HG03159 (cell line): Measurements from ENCODE around the gene COL23A1.
"Not testable (repeated sequence)": the region's sequence is repeated elsewhere in the genome, so short reads cannot be mapped to it uniquely, and the experiment has no call there.

ENCODE experiments used
- ATAC-seq: cut with Tn5 transposase; IDR thresholded peaks from one replicate; pipeline ENCODE4 v1.9.1; 2021; ENCODE audit warnings: mild to moderate bottlenecking, moderate library complexity; ENCODE audit not compliant: unreplicated experiment

The COL23A1 gene

GRCh38 chr5:178328826-178329730 lies 261.1 kb downstream of the COL23A1 start:
- no peak for ATAC-seq

GRCh38 chr5:178327931-178328711 lies 262.1 kb downstream of the COL23A1 start:
- no peak for ATAC-seq

GRCh38 chr5:178327446-178327845 lies 262.7 kb downstream of the COL23A1 start:
- ATAC-seq, result no peak

- no peak for ATAC-seq
These were observed 263.8 kb downstream of the COL23A1 start for GRCh38 chr5:178326374-178326715.

DNA sequence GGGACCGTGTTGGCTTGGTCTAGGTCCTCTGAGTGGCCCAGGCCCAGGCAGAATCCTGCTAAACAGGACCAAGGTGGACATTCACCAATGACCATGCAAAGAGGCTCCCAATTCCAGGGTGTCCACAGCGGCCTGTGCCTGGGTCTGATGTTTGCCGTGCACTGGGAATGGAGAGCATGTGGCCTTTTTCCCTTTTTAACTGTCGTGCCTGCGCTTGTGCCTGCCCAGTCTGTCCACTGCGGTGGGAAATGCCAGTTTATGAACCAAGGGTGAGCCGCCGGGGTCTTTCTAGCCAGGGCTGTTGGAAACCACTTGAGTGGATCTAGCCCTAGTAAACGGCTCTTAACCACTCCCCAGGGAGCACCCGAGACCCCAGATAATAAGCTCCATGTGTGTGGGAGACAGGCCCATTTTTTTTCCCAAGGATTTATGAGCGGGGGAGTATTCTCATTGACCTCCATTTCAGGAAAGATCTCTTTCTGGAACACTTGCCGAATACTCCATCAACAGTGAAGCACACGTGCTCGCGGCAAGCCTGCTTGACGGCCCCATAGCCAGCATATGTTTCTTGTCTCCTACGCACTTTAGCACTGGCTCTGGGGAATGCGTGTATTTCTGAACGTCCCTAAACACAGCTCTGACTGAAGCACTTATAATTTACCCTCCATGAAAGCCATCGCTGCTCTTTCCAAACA lies 264.4 kb downstream of the COL23A1 start:
- no peak for ATAC-seq

DNA sequence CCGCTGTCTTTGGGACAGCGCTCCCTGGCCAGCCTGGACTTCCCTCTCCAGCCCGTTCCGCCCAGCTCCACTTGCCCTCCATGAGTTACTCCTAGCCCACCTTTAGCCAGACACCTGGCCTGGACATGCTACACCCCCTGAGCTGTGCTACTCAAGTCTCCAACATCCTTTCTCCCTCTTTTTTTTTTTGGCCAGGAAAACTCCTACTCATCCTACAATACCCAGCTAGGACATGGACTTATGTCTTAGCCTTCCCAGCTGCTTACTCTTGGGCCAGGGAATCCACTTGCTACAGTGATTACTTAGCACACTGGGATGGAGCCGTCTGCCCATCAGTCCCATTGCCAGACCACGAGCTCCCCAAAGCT lies 264.9 kb downstream of the COL23A1 start:
- no peak for ATAC-seq

DNA sequence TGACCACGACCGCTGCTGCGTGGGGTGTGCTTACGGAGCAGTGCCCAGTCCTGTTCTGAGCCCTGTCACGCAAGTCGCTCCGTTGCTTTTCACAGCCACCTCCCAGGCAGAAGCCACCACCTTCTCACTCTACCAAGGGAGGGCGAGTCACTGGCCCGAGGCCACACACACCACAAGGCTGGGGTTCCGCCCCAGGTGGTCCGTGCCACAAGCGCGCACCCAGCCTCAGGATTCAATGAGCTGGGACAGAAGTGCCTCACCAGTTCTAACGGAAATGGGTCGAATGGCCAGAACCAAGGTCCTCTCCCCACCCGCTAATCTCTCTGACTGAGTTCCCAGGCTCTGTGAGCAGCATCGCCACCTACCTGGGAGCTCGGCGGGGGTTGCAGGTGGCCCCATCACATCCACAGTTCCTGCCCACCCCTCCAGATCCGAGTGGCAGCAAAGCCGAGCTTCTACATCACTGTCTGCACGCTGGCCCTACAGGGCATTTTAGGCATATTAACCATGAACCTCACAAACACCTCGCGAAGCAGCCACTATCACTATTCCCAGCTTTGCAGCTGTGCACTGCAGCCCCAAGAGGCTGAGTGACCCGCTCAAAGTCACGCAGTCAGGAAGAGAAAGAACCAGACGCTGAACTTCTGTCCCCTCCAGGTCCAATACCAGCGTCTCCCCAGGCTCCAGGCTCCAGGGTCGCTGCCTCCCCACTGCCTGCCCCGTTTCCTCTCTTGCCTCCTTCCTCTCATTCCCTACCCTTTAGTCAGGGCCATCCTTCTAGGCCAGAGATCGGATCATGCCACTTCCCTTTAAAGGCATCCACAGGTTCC lies 265.5 kb downstream of the COL23A1 start:
- no peak for ATAC-seq

DNA sequence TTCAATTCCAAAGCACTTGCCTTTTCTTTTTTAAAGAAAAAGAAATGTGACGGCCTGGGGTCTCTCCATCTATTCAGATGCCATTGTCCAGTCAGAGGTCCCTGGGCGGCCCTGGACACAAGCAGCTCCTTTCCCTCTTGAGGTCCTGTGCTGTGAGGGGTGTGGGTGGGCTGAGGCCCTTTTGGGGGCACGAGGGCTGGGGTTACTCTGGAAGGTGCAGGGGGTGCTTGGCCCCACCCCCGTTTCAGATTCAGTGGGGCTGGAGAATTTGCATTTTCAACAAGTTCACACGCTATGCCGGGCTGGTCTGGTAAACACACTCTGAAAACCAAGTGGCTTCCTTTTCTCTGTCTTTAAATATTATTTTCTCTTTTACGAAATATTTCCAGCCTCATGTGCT lies 266.2 kb downstream of the COL23A1 start:
- no peak for ATAC-seq

DNA sequence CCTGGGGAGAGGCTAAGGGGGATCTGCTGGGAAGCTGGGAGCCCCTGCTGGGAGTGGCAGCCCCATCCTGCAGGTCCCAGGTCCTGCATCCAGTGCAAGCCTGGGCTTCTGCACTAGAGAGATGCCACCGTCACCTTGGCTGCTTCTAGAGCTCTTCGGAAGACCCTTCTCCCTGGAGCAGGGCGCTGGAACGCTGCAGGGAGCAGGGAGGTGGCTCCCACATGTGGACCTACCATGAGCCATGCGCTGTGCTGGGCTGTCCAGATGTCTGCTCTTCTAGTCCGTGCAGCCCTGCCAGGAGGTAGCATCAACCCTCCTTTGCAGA lies 266.7 kb downstream of the COL23A1 start:
- ATAC-seq, result no peak

GRCh38 chr5:178322736-178323540 lies 267.3 kb downstream of the COL23A1 start:
- ATAC-seq, result no peak

DNA sequence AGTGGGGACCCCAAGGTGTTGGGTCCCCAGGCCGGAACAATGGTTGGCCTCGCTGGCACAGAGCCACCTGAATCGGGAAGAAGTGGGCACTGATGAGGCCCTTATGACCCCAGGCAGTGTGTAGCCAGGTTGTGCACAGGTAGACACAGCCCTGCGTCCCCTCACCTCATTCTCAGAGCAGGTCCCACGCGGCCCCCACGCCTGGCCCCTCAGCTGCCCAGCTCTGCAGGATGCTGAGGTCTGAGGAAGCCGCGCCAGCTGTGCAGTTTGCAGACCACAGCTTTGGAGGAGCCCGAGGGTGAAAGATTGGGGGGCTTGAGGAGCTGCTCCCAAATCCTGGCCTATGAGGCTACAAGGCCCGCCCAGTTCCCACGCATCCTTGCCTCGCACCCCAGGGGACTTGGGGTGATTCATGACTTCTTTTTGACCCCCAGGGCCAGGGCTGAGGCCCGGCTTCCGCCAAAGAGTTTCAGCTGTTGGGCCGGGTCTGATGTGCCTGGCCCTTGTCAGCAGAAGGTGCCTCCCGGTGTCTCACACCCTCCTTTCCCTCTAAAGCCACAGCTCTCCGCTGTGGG lies 269.8 kb downstream of the COL23A1 start:
- ATAC-seq, result no peak

DNA sequence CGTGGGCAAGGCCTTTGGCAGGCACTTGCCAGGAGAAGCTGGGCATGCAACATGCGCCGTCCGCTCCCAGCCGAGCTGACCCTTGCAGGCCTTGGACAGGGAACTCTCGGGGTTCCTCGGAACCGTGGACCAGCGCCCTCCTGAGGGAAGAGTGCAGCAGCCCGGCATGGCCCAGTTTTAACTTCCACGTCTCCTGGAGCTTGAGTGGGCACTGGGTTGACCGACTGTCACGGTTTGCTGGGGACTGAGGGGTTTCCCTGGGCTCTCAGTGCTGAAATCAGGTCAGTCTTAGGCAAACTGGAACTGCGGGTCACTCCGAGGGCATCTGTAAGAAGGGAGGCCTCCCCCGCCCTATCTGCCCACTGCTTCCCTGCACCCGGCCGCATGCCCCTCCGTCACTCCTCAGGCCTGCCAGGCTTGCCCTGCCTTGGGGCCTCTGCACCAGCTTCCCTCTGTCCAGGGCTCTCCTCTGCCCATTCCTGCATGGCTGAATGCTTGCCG lies 270.6 kb downstream of the COL23A1 start:
- ATAC-seq, result no peak

GRCh38 chr5:178318893-178319292 lies 271.3 kb downstream of the COL23A1 start:
- no peak for ATAC-seq

DNA sequence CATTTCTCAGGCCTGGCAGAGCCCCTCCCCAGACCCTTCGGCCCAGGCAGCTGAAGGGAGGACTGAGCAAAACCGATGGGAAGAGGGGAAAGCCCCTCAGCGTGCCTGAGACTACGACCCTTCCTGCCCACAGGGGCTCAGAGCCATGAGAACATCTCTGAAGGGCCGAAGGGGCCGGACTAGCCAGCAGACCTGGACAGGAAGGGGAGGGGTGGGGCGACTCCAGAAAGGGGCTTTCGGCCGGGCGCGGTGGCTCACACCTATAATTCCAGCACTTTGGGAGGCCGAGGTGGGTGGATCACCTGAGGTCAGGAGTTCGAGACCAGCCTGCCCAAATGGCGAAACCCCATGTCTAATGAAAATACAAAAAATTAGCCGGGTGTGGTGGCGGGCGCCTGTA lies 271.8 kb downstream of the COL23A1 start:
- ATAC-seq, result no peak

GRCh38 chr5:178317727-178318126 lies 272.5 kb downstream of the COL23A1 start:
- not testable (repeated sequence) for ATAC-seq

GRCh38 chr5:178314961-178315820 lies 275.0 kb downstream of the COL23A1 start:
- ATAC-seq, result no peak

GRCh38 chr5:178314061-178314660 lies 276.0 kb downstream of the COL23A1 start:
- no peak for ATAC-seq

- no peak for ATAC-seq
These were observed 276.9 kb downstream of the COL23A1 start for GRCh38 chr5:178313316-178313715.
